ENCODE results near the gene DSP.

The DSP gene

GRCh38 chr6:7594579-7595125 lies 53.2 kb downstream of the DSP start:
- DNase-seq, result no peak

- no peak for DNase-seq
Measured at GRCh38 chr6:7604003-7604402, 62.5 kb downstream of the DSP start.

- no peak for DNase-seq
Measured at GRCh38 chr6:7604506-7604905, 63.0 kb downstream of the DSP start.

GRCh38 chr6:7615611-7616383 lies 74.3 kb downstream of the DSP start:
- DNase-seq, result peak; percentile 20

GRCh38 chr6:7617801-7618764 lies 76.6 kb downstream of the DSP start:
- no peak for DNase-seq

GRCh38 chr6:7621761-7622160 lies 80.3 kb downstream of the DSP start:
- DNase-seq, result no peak

- peak; percentile 37 for DNase-seq
Measured at GRCh38 chr6:7624796-7625710, 83.6 kb downstream of the DSP start.

GRCh38 chr6:7628479-7628878 lies 87.0 kb downstream of the DSP start:
- DNase-seq, result no peak

- DNase-seq, result no peak
Measured at GRCh38 chr6:7628909-7629308, 87.4 kb downstream of the DSP start.

- DNase-seq, result no peak
Measured at GRCh38 chr6:7629321-7629720, 87.8 kb downstream of the DSP start.

GRCh38 chr6:7630792-7631191 lies 89.3 kb downstream of the DSP start:
- DNase-seq, result no peak

GRCh38 chr6:7631466-7631865 lies 90.0 kb downstream of the DSP start:
- no peak for DNase-seq

GRCh38 chr6:7632501-7633290 lies 91.2 kb downstream of the DSP start:
- DNase-seq, result no peak

GRCh38 chr6:7633361-7633760 lies 91.9 kb downstream of the DSP start:
- DNase-seq, result peak; percentile 22

GRCh38 chr6:7636151-7636550 lies 94.7 kb downstream of the DSP start:
- DNase-seq, result no peak

Measured in NCI-H345 (cell line).